ENCODE data around the gene ZNF518A.

DNA sequence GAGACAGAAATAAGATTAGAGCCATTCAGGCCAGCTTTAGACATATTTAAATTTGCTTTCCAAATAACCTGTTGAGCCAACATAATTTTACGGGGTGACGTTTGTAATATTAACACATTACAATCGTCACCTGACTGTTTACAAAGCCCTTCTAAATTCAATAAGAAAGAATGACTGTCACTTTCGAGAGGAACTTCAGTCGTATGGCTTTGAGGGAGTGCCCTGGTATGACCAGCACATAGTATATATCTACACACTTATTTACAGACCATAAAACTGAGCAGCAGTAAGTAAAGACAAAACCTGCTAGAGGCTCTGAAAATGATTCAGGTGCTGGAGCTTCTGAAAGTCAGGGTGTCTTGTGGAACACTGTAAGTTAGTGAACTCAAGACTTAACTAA lies 78.8 kb downstream of the ZNF518A start:
- TF ChIP-seq, protein P1, sequence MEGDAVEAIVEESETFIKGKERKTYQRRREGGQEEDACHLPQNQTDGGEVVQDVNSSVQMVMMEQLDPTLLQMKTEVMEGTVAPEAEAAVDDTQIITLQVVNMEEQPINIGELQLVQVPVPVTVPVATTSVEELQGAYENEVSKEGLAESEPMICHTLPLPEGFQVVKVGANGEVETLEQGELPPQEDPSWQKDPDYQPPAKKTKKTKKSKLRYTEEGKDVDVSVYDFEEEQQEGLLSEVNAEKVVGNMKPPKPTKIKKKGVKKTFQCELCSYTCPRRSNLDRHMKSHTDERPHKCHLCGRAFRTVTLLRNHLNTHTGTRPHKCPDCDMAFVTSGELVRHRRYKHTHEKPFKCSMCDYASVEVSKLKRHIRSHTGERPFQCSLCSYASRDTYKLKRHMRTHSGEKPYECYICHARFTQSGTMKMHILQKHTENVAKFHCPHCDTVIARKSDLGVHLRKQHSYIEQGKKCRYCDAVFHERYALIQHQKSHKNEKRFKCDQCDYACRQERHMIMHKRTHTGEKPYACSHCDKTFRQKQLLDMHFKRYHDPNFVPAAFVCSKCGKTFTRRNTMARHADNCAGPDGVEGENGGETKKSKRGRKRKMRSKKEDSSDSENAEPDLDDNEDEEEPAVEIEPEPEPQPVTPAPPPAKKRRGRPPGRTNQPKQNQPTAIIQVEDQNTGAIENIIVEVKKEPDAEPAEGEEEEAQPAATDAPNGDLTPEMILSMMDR (IDR thresholded peaks at IDR 0.05; ENCODE audit: low read depth, low read length, poor library complexity, severe bottlenecking), result no peak
- no peak for TF ChIP-seq EZH2phosphoT487 (IDR thresholded peaks at IDR 0.05; ENCODE audit: borderline replicate concordance, low read length)
